ENCODE data around the gene TRPM5.

- TF ChIP-seq POLR2A (IDR thresholded peaks at IDR 0.05) (no peak), CTCF (IDR thresholded peaks at IDR 0.05) (no peak)
These were observed 20.3 kb upstream of the TRPM5 start for GRCh38 chr11:2464451-2465165.
